ENCODE data around the gene MED12L.

DNA sequence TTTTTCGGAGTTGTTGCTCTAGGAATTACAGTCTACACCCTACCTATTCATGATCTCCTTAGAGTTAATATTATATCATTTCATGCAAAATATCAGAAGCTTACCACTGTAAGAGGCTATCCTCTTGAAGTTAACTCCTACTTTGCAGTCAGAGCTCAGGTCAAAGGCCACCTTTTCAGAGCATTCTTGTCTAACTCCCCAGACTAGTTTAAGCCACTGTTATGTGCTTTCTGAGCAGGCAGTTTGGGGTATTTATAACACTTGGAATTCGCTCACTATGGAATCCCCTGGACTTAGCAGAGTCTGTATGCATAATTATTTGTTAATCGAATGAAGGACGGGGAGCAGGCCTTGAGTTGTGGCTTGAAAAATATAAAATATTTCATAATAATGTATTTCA, 21.7 kb downstream of the MED12L start:
- TF ChIP-seq, protein P1, sequence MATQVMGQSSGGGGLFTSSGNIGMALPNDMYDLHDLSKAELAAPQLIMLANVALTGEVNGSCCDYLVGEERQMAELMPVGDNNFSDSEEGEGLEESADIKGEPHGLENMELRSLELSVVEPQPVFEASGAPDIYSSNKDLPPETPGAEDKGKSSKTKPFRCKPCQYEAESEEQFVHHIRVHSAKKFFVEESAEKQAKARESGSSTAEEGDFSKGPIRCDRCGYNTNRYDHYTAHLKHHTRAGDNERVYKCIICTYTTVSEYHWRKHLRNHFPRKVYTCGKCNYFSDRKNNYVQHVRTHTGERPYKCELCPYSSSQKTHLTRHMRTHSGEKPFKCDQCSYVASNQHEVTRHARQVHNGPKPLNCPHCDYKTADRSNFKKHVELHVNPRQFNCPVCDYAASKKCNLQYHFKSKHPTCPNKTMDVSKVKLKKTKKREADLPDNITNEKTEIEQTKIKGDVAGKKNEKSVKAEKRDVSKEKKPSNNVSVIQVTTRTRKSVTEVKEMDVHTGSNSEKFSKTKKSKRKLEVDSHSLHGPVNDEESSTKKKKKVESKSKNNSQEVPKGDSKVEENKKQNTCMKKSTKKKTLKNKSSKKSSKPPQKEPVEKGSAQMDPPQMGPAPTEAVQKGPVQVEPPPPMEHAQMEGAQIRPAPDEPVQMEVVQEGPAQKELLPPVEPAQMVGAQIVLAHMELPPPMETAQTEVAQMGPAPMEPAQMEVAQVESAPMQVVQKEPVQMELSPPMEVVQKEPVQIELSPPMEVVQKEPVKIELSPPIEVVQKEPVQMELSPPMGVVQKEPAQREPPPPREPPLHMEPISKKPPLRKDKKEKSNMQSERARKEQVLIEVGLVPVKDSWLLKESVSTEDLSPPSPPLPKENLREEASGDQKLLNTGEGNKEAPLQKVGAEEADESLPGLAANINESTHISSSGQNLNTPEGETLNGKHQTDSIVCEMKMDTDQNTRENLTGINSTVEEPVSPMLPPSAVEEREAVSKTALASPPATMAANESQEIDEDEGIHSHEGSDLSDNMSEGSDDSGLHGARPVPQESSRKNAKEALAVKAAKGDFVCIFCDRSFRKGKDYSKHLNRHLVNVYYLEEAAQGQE (IDR thresholded peaks at IDR 0.05; ENCODE audit: insufficient replicate concordance, low read depth): no peak
- no peak for TF ChIP-seq SPI1 (IDR thresholded peaks at IDR 0.05; ENCODE audit: borderline replicate concordance, low read depth)
